HG03521 (cell line): ENCODE data around the gene ZNF101.

Experiments used
- ATAC-seq: cut with Tn5 transposase; IDR thresholded peaks from one replicate; pipeline ENCODE4 v1.9.1; 2021; ENCODE audit warnings: mild to moderate bottlenecking, moderate library complexity; ENCODE audit not compliant: unreplicated experiment

The ZNF101 gene

DNA sequence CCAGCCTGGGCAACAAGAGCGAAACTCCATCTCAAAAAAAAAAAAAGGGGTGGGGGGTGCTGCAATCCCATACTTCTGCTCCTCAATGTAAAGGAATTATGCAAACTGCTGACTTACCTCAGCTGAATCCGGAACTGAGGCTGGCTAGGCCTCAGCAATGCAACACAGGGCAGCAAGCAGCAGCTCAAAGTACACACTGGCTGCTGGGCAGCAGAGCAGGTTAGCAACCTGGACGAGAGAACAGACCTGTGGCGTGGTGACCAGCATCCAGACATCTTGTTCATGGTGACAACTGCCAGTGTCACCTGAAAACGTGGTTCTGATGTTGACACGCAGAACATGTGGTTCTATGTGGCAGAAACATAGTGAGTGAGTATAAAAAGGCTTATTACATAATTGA, 36.2 kb downstream of the ZNF101 start:
- ATAC-seq: no peak

DNA sequence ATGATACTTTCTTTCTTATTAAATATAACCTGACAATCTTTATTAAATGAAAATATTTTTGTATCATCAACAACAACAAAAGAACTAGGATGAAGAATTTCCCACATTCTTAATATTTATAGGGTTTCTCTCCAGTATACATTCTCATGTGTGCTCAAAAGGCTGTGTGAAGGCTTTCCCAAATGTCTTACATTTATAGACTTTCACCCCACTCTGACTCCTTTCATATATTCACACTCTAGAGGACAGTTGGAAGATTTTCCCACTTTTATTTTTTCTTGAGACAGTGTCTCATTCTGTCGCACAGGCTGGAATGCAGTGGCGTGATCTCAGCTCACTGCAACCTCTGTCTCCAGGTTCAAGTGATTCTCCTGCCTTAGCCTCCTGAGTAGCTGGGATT, 41.9 kb downstream of the ZNF101 start:
- ATAC-seq: no peak

DNA sequence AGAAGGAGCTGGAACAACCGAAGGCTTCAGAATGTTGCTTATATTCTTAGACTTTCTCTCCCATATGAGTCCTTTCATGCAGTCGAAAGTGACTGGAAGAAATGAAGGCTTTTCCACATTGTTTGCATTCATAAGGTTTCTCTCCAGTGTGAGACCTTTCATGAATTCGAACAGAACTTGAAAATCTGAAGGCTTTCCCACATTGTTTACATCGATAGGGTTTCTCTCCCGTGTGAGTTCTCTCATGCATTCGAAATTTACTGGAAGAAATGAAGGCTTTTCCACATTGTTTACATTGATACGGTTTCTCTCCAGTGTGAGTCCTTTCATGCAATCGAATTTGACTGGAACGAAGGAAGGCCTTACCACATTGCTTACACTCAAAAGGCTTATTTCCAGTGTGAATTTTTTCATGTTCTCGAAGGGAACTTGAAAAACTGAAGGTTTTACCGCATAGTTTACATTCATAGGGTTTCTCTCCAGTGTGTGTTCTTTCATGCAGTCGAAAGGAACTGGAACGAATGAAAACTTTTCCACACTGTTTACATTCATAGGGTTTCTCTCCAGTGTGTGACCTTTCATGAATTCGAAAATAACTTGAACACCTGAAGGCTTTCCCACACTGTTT, 42.8 kb downstream of the ZNF101 start:
- ATAC-seq: no peak

DNA sequence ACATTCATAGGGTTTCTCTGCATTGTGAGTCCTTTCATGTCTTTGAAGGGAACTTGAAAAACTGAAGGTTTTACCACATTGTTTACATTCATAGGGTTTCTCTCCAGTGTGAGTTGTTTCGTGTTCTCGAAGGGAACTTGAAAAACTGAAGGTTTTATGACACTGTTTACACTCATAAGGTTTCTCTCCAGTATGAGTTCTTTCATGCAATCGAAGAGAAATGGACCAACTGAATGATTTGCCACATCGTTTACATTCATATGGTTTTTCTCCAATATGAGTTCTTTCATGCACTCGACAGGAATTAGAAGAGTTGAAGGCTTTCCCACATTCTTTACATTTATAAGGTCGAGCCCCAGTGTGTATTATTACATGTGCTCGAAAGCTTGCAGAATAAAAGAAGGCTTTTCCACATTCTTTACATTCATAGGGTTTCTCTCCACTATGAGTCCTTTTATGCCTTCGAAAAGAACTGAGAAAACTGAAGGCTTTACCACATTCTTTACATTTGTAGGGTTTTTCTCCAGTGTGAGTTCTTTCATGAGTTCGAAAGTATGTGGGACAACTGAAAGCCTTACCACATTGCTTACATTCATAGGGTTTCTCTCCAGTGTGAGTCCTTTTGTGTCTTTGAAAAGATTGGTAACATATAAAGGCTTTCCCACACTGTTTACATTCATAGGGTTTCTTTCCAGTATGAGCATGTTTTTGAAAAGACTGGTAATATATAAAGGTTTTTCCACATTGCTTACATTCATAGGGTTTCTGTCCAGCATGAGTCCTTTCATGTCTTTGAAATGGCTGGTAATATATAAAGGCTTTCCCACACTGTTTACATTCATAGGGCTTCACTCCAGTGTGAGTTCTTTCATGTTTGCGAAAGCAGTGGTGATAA, 43.5 kb downstream of the ZNF101 start:
- ATAC-seq: no peak

GRCh38 chr19:19719798-19720197, 51.2 kb downstream of the ZNF101 start:
- ATAC-seq: no peak

- ATAC-seq: no peak
Observed at GRCh38 chr19:19721896-19722295, 53.3 kb downstream of the ZNF101 start.

DNA sequence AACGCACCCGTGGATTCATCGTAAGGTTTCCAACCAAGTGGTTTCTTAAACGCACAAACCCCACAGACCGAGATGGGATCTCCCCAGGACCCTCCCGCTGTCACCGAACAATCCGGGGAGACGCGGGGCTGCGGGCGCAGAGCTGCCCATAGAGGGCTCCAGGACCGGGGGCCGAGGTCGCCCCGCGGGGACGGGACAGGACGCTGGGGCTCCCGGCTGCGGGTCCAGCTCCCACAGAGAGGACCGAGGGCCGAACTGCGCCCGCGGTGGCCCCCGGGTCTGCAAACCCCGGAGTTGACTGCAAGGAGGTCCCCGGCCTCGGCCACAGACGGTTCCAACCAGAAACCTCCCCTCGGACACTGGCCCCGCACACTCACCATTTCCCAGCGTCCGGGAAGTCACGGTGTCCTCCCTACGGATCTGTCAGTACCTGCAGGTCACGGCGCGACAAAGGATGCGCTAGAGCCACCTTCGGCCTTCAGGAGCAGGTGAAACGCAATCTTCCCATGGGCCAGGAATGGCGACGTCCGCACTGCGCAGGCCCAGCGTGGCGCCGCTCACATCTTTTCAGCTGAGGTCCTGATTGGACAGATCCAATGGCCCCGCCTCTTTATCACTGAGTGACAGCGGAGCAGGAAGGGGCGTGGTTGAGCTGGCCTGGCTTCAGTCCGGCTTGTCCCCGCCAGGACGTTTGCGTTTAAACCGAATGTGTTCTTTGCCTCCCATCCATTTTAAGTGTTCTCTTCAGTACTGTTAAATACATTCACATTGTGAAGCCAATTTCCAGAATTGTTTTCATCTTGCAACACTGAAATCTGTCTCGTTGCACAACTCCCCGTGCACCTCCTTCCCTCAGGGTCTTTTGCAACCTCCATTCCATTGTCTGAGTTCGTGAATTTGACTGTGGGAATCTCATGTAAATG, 64.2 kb downstream of the ZNF101 start, which contains the start of gene ZNF14:
TSS of gene ZNF14 (minus strand) at position 534 of the 923 bp plus-strand sequence. CDS start at position 380, 154 bp downstream.
- peak; percentile 99 for ATAC-seq
